Stomach smooth muscle (tissue), 2 donors: ENCODE results near the gene MGMT.
A peak's percentile ranks its signal among the peaks of the same experiment; 100 is the strongest.

Experiments
- H3K27ac ChIP-seq: one replicate; pipeline ENCODE4 v1.7.0; 2013; ENCODE audit warnings: mild to moderate bottlenecking, low read length, inconsistent platforms
- H3K27me3 ChIP-seq, 2 donors: one replicate each; pipeline ENCODE4 v1.7.0; 2013; ENCODE audit warnings: low read length in 2 of 2; ENCODE audit not compliant: insufficient read depth in 2 of 2, control insufficient read depth in 1 of 2
- H3K36me3 ChIP-seq, 2 donors: one replicate each; pipeline ENCODE4 v1.7.0; 2013; ENCODE audit warnings: low read length in 2 of 2; ENCODE audit not compliant: control insufficient read depth in 2 of 2, insufficient read depth in 2 of 2
- H3K4me1 ChIP-seq: one replicate; pipeline ENCODE4 v1.7.0; 2013; ENCODE audit warnings: low read length; ENCODE audit not compliant: control insufficient read depth, insufficient read depth
- H3K4me3 ChIP-seq, 2 donors: one replicate each; pipeline ENCODE4 v1.7.0; 2013; ENCODE audit warnings: low read length in 2 of 2
- H3K9ac ChIP-seq, 2 donors: one replicate each; pipeline ENCODE4 v1.7.0; 2013; ENCODE audit warnings: low read length in 2 of 2, mild to moderate bottlenecking in 1 of 2
- H3K9me3 ChIP-seq, 2 donors: one replicate each; pipeline ENCODE4 v1.7.0; 2013; ENCODE audit warnings: low read length in 2 of 2; ENCODE audit not compliant: control insufficient read depth in 2 of 2
- donor health status: healthy.
- donor health status: Pancreatic carcinoma.

MGMT gene

DNA sequence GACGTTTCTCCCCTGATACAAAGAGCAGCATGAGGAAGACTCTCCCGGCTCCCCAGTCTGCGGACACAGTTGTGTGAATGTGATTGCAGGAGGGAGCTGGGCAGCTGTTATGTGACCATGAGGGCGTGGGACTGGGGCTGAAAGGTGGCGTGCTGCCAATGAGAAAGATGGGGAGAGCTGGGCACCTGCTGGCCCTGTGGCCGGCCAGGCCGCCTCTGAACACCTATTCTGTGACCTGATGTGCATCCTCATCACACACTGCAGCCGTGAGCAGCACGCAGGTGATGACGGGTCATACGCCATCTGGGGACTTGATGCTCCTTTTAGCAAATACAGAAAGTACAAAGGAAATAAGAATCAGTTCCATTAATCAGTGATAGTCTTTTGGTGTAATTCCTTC is 86.9 kb downstream of the MGMT start:
- Histone ChIP-seq H3K36me3 (no peaks in the 10 kb centered on the region), H3K4me3 (no peak overlapping the region), H3K9ac (no peak overlapping the region), H3K27me3 (no peaks in the 10 kb centered on the region), H3K27ac (no peak overlapping the region), H3K4me1 (no peaks in the 10 kb centered on the region), H3K9me3 (no peaks in the 10 kb centered on the region)

GRCh38 chr10:129556316-129556715 is 89.3 kb downstream of the MGMT start:
- H3K27ac ChIP-seq = no peak overlapping the region
- H3K9me3 ChIP-seq = no peaks in the 10 kb centered on the region
- no peaks in the 10 kb centered on the region for H3K27me3 ChIP-seq
- no peak overlapping the region for H3K4me3 ChIP-seq
- H3K4me1 ChIP-seq = no peaks in the 10 kb centered on the region
- H3K36me3 ChIP-seq = no peaks in the 10 kb centered on the region
- no peak overlapping the region for H3K9ac ChIP-seq

DNA sequence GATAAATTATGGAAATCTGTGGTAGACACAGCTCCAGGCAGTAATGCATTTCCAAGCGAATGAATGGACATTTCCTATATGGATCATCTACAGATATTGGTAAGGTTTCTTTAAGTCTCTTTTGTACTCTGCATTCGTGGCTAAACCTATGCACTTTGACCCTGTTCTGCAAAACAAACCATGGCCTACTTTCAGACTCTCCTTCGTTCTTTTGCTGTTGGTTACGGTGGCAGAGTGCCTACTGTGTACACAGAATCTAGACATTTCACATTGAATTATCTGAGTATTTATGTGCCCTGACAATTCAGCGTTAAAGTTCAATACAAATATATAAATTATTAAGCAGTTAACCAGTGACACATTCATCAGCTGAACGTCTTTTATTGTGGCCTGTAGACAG is 93.3 kb downstream of the MGMT start:
- H3K4me3 ChIP-seq = no peak overlapping the region
- H3K27ac ChIP-seq = no peak overlapping the region
- no peaks in the 10 kb centered on the region for H3K27me3 ChIP-seq
- H3K4me1 ChIP-seq = no peaks in the 10 kb centered on the region
- H3K9ac ChIP-seq = no peak overlapping the region
- no peaks in the 10 kb centered on the region for H3K36me3 ChIP-seq
- H3K9me3 ChIP-seq = no peaks in the 10 kb centered on the region

- no peak overlapping the region for H3K9ac ChIP-seq
- no peak overlapping the region for H3K4me3 ChIP-seq
- no peaks in the 10 kb centered on the region for H3K36me3 ChIP-seq
- H3K9me3 ChIP-seq = no peaks in the 10 kb centered on the region
- H3K4me1 ChIP-seq = no peaks in the 10 kb centered on the region
- no peaks in the 10 kb centered on the region for H3K27me3 ChIP-seq
- no peak overlapping the region for H3K27ac ChIP-seq
These were observed 95.4 kb downstream of the MGMT start for GRCh38 chr10:129562487-129562886.

DNA sequence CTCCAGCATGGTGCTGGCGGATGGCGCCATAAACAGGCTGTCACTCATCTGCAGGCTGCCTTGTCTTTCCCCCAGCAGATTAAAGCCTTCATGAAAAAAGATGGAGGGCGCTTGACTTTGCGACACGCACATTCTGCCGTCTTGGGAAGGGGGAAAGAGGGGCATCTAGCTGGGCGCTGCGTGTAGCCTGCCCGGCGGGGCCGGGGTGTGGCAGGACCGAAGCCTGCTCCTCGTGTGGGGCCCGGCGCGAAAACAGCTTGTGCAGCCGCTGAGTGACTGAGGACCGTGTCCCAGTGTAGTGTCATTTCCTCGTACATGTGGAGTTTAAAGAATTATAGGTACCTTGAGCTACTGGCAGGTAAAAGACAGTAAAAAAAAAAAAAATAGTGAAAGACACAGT is 97.9 kb downstream of the MGMT start:
- Histone ChIP-seq H3K9me3 (no peaks in the 10 kb centered on the region), H3K36me3 (no peaks in the 10 kb centered on the region), H3K4me1 (peaks cover 2% of the 10 kb centered on the region), H3K9ac (no peak overlapping the region), H3K27me3 (no peaks in the 10 kb centered on the region), H3K27ac (no peak overlapping the region), H3K4me3 (no peak overlapping the region)

DNA sequence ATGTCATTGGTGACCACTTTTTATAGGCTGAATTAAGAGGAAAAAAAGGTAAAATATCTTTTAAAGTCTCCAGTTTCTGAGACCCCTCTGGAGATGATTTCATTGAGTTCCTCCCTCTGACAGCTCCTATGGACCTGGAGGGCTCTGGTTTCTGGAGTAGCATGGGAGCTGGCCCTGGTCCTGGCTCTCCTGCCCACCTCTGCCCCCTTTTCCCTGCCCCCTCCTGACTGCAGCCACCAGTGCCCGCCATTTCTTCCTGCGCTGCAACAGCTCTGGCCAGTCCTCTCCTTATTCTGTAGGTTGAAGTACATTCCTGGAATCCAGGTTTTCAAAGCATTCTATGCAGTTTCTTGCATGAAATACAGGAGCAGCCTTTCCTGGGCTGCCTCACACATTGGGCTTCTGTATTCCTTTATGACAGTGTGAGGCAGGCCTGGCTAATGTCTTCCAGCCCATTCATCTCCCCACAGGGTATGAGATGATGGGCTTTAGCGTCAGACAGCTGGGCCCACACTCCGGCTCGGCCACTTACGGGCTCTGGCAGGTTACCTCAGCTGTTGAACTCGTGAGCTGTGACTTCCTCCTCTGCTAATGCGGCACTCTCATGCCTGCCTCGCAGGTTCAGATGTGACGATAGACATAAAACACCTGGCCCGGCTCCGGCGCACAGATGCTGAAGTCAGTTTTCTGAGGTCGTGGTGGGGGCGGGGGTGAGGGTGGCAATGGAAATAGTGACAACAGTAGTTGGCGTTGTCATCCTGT is 101.7 kb downstream of the MGMT start:
- Histone ChIP-seq H3K4me1 (peaks cover 2% of the 10 kb centered on the region), H3K4me3 (no peak overlapping the region), H3K27ac (no peak overlapping the region), H3K27me3 (no peaks in the 10 kb centered on the region), H3K36me3 (no peaks in the 10 kb centered on the region), H3K9me3 (no peaks in the 10 kb centered on the region), H3K9ac (no peak overlapping the region)

DNA sequence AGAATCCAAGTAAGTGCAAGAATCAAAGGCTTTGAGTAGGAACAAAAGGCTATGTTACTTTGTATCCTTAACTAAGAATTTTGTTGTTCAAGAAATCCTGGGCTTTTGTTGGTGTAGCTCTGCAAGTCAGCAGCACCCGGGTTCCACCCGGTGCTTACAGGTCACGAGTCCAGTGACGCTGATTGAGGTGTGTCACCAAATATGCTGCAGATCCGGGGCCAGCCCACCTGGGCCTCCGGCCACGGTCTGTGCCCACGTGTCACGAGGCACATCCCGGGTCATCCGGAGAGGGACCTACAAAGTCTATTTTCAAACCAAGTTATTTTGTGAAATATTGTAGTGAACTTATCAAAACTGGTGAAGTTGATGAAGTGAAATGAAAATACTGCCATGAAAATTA is 103.1 kb downstream of the MGMT start:
- Histone ChIP-seq H3K27ac (no peak overlapping the region), H3K4me1 (peaks cover 2% of the 10 kb centered on the region), H3K9ac (no peak overlapping the region), H3K27me3 (no peaks in the 10 kb centered on the region), H3K36me3 (no peaks in the 10 kb centered on the region), H3K4me3 (no peak overlapping the region), H3K9me3 (no peaks in the 10 kb centered on the region)

- Histone ChIP-seq H3K9ac (no peak overlapping the region), H3K27ac (no peak overlapping the region), H3K9me3 (no peaks in the 10 kb centered on the region), H3K4me3 (no peak overlapping the region), H3K36me3 (no peaks in the 10 kb centered on the region), H3K4me1 (no peaks in the 10 kb centered on the region), H3K27me3 (no peaks in the 10 kb centered on the region)
These were observed 112.2 kb downstream of the MGMT start for GRCh38 chr10:129579228-129579627.

DNA sequence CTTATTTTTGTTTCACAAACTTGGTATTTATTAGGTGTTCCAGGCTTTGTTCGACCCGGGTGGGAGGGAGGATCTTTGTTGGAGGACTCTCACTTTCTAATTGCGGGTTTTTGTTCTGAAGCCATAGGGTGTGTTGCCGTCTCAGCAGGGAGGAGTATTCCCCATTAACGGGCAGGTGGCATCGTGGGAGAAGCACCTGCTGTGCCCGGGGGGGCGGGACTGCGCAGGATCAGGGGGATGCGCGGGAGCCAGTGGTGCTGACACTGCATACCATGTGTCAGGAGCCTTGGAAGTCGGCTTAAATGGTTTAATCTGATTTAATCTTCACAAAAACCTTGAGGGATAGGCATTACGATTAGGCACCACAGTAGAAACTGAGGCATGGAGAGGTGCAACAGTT is 113.0 kb downstream of the MGMT start:
- Histone ChIP-seq H3K9me3 (peaks cover under 1% of the 10 kb centered on the region in 2 donors), H3K4me3 (no peak overlapping the region), H3K27me3 (no peaks in the 10 kb centered on the region), H3K27ac (no peak overlapping the region), H3K36me3 (no peaks in the 10 kb centered on the region), H3K9ac (no peak overlapping the region), H3K4me1 (no peaks in the 10 kb centered on the region)

DNA sequence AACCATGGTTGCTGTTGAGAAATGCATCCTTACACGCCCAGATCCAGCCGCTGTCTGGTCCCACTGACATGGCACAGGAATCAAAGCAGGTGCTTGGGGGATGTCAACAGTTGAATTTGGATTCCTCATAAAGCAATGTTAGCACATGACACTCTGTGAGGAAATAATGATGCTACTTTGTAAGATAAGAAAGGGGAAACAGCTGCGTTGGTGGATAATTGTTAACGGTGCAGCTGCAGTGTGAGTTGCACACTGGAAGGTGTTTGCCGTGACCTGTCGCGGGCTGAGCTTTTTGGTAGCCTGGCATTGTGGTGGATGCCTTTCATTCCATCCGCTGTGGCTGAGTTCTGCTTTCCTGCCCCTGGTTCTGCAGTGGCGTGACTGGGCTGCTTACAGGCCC is 113.9 kb downstream of the MGMT start:
- H3K4me3 ChIP-seq = no peak overlapping the region
- H3K9me3 ChIP-seq = peaks cover 2 to 9% of the 10 kb centered on the region in 2 donors
- no peak overlapping the region for H3K9ac ChIP-seq
- H3K27me3 ChIP-seq = no peaks in the 10 kb centered on the region
- no peaks in the 10 kb centered on the region for H3K4me1 ChIP-seq
- no peaks in the 10 kb centered on the region for H3K36me3 ChIP-seq
- H3K27ac ChIP-seq = no peak overlapping the region

GRCh38 chr10:129581827-129582411 is 114.9 kb downstream of the MGMT start:
- Histone ChIP-seq H3K27me3 (no peaks in the 10 kb centered on the region), H3K9me3 (peaks cover 2 to 18% of the 10 kb centered on the region in 2 donors), H3K36me3 (no peaks in the 10 kb centered on the region), H3K4me1 (no peaks in the 10 kb centered on the region), H3K4me3 (peak overlapping the region in 1 of 2 donors; percentile 44), H3K9ac (no peak overlapping the region), H3K27ac (no peak overlapping the region)
